ENCODE data around the gene NELFA.

NELFA gene

GRCh38 chr4:1932736-1933135, 76.0 kb downstream of the NELFA start:
- TF ChIP-seq REST (IDR thresholded peaks at IDR 0.05; ENCODE audit: insufficient read depth in 1 of 2, low read depth in 2 of 2, low read length in 2 of 2) (no peak), FOXP2 (optimal IDR thresholded peaks at IDR 0.05; ENCODE audit: borderline replicate concordance, extremely low read depth, extremely low read length, insufficient read depth) (no peak), TAF1 (IDR thresholded peaks at IDR 0.05; ENCODE audit: borderline replicate concordance, insufficient read depth, low read length) (no peak), SIN3A (IDR thresholded peaks at IDR 0.05; ENCODE audit: borderline replicate concordance, insufficient read depth, low read length) (no peak), POLR2AphosphoS5 (IDR thresholded peaks at IDR 0.05; ENCODE audit: low read depth, low read length) (no peak)

Measured in PFSK-1 (cell line).